Activated CD8-positive, alpha-beta memory T cell treated with anti-CD3 and anti-CD28 coated beads, Interleukin-2, amount 10 ng/mL, durations not matched to agents 7 days and 5 days (primary cell): ENCODE measurements around the gene PSENEN. TPM values are rescaled to one million over a fixed set of nuclear protein-coding genes. Genes with fewer than 3 reads are reported as not detected.
"Not testable (repeated sequence)": the region's sequence is repeated elsewhere in the genome, so short reads cannot be mapped to it uniquely, and the experiment has no call there.

Experiments used
- ATAC-seq: fragments of 150-1000 bp; cut with Tn5 transposase; one replicate; pipeline ENCODE4 v1.10.0; 2021; ENCODE audit warnings: moderate library complexity
- CTCF ChIA-PET: fragments of 350-600 bp; sonication (Branson Sonifier 250); formaldehyde crosslinking; loops from one replicate; lab custom pipeline; 2021; ENCODE audit warnings: antibody characterized with exemption; lab: Charles Lee
- DNase-seq: peaks from one replicate; pipeline ENCODE4 v3.0.0-alpha.2; 2020
- H3K27ac Mint-ChIP-seq: one replicate; pipeline ENCODE4 v1.8.0; 2021; ENCODE audit warnings: mild to moderate bottlenecking, mixed read lengths
- H3K27me3 Mint-ChIP-seq: one replicate; pipeline ENCODE4 v1.8.0; 2021; ENCODE audit warnings: mixed read lengths
- H3K36me3 Mint-ChIP-seq: one replicate; pipeline ENCODE4 v1.8.0; 2021; ENCODE audit warnings: mild to moderate bottlenecking, mixed read lengths
- H3K4me1 Mint-ChIP-seq: one replicate; pipeline ENCODE4 v1.8.0; 2021; ENCODE audit warnings: mixed read lengths
- H3K4me3 Mint-ChIP-seq: one replicate; pipeline ENCODE4 v1.8.0; 2021; ENCODE audit warnings: mild to moderate bottlenecking, moderate library complexity, mixed read lengths
- H3K9me3 Mint-ChIP-seq: one replicate; pipeline ENCODE4 v1.8.0; 2022; ENCODE audit warnings: low read depth, mixed read lengths
- total RNA-seq, 2 experiments: library from RNA; stranded (reverse); gene quantifications; one replicate each; pipeline ENCODE4 v1.2.3, GENCODE V29; 2021

Gene PSENEN
- total RNA-seq, 2 experiments from 2014 or later: 39.1 to 49.0 TPM

- Mint-ChIP-seq H3K36me3 (peaks cover 28% of the 10 kb centered on the region), H3K4me1 (peaks cover 3% of the 10 kb centered on the region), H3K27me3 (no peaks in the 10 kb centered on the region), H3K4me3 (no peak overlapping the region), H3K9me3 (no peaks in the 10 kb centered on the region), H3K27ac (peak overlapping the region; percentile 40)
- no peak for DNase-seq
- ATAC-seq: no peak
- CTCF ChIA-PET: no interaction called here
Observed at GRCh38 chr19:35764432-35765315, 19.2 kb downstream of the PSENEN start.

DNA sequence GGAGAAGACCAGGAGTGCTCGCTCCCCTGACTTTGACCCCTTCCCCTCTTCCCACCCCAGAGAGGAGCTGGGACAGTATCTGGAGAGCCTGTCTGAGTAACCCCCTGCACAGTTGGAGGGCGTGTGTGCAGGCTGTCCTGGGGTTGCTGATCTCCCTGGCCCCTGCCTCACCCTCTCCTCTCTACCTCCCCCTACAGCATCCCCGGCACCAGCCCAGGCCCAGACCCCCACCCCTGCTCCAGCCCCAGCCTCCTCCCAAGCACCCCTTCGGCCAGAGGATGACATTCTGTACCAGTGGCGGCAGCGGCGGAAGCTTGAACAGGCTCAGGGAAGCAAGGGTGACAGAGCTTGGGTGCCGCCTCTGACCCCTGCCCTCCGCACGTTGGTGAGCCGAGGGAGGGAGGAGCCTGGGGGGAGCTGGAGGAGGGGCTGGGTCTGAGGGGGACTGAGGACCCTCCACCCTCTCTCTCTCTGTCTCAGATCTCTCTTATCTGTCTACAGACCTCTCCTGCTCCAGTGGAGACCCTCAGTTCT is 21.2 kb downstream of the PSENEN start:
- Mint-ChIP-seq H3K4me3 (no peak overlapping the region), H3K27me3 (no peaks in the 10 kb centered on the region), H3K36me3 (peaks cover 19% of the 10 kb centered on the region), H3K9me3 (no peaks in the 10 kb centered on the region), H3K4me1 (no peaks in the 10 kb centered on the region), H3K27ac (no peak overlapping the region)
- no peak for DNase-seq
- no peak for ATAC-seq
- CTCF ChIA-PET: no interaction called here

DNA sequence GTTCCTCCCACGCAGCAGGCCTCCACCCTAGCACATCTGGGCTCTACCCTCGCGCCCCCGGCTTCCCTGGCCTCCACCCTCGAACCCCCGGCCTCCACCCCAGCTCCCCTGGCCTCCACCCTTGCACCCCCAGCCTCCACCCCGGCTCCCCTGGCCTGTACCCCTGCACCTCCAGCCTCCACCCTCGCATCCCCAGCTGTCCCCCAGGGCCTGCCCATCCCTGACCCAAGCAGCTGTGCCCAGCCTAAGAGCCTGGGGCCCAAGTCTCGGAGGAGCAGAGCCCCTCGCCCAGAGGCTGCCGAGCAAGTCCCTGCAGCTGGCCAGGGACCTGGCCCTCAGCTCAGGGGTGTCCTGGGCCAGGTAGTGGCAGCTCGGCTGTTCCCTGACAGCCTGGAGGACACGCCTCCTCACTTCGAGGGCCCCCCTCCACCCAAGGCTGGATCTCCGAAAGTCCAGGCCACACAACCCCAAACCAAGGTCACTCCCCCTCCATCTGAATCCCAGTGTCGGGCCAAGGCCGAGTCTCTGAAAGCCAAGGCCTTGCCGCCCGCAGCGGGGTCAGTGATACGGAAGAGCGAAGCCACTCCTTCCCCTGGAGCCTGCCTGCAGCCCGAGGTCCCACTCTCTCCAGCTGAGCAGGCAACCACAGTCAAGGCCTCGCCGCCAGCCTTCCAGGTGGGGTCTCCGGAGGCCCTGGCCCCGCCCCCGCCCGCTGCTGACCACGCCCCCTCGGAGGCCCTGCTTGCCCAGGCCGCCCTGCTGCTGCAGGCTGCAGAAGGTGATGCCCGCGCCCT is 22.0 kb downstream of the PSENEN start:
- no peaks in the 10 kb centered on the region for H3K27me3 Mint-ChIP-seq
- H3K9me3 Mint-ChIP-seq: no peaks in the 10 kb centered on the region
- ATAC-seq (no peak), DNase-seq (peak; percentile 37)
- CTCF ChIA-PET: no interaction called here
- H3K36me3 Mint-ChIP-seq: peaks cover 14% of the 10 kb centered on the region
- H3K27ac Mint-ChIP-seq: no peak overlapping the region
- no peak overlapping the region for H3K4me3 Mint-ChIP-seq
- no peaks in the 10 kb centered on the region for H3K4me1 Mint-ChIP-seq

- Mint-ChIP-seq H3K9me3 (no peaks in the 10 kb centered on the region), H3K36me3 (peaks cover 14% of the 10 kb centered on the region), H3K27me3 (no peaks in the 10 kb centered on the region), H3K4me3 (no peak overlapping the region), H3K4me1 (no peaks in the 10 kb centered on the region), H3K27ac (no peak overlapping the region)
- CTCF ChIA-PET: no interaction called here
- ATAC-seq (no peak), DNase-seq (peak; percentile 37)
Observed at GRCh38 chr19:35768082-35768421, 22.6 kb downstream of the PSENEN start.

- CTCF ChIA-PET: interaction anchor here (1.4 to 1.5 kb wide), 2 partner anchors 48 to 242 kb away, joined by 3 read pairs; partner anchors contain the start of gene ALKBH6
- not testable (repeated sequence) for ATAC-seq, H3K36me3 Mint-ChIP-seq, H3K9me3 Mint-ChIP-seq, H3K27ac Mint-ChIP-seq, DNase-seq, H3K4me3 Mint-ChIP-seq, H3K27me3 Mint-ChIP-seq
- H3K4me1 Mint-ChIP-seq: peaks cover 21% of the 10 kb centered on the region
Observed at GRCh38 chr19:35772362-35772761, 26.9 kb downstream of the PSENEN start.

- Mint-ChIP-seq H3K9me3 (no peaks in the 10 kb centered on the region), H3K4me1 (peaks cover 21% of the 10 kb centered on the region), H3K4me3 (no peak overlapping the region), H3K27ac (no peak overlapping the region), H3K36me3 (peaks cover 9% of the 10 kb centered on the region), H3K27me3 (no peaks in the 10 kb centered on the region)
- CTCF ChIA-PET: interaction anchor here (0.9 to 1.5 kb wide), 3 partner anchors 47 to 241 kb away, joined by 3 read pairs; partner anchors contain the start of gene ALKBH6
- ATAC-seq: no peak
- no peak for DNase-seq
Observed at GRCh38 chr19:35773020-35773806, 27.8 kb downstream of the PSENEN start.

DNA sequence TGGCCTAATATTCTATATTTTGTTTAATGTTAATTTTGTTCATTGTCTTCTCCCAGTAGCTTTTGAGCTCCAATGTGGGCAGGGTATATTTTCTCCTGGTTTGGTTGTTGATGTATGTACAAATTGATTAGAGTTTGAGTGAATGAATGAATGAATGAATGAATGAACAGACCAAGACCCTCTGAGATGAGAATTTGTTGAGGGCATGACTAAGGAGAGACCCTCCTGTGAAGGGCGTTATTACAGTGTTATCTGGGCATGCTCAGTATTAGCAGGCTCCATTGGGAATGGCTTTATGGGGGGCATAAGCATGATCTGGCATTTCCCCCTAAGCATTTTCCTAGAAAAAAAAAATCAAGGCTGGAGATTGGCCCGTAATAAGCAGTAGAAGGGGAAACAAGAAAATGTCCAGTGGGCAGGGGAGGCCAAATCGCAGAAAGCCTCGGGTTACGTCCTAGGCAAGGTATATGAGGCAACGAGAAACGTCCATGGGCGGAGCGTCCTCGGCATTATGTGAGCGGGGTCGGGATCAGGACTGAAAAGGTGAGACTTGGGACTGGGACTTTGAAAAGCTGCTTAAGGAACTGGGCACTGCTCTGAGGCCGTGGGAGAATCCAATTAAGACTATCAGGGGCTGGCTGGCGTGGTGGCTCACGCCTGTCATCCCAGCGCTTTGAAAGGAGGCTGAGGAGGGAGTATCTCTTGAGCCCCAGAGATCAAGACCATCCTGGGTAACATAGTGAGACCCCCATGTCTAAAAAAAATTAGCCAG is 29.0 kb downstream of the PSENEN start:
- ATAC-seq (no peak), DNase-seq (peak; percentile 40)
- H3K4me1 Mint-ChIP-seq: peaks cover 21% of the 10 kb centered on the region
- no peak overlapping the region for H3K27ac Mint-ChIP-seq
- CTCF ChIA-PET: no interaction called here
- H3K9me3 Mint-ChIP-seq: no peaks in the 10 kb centered on the region
- no peaks in the 10 kb centered on the region for H3K27me3 Mint-ChIP-seq
- peaks cover 5% of the 10 kb centered on the region for H3K36me3 Mint-ChIP-seq
- H3K4me3 Mint-ChIP-seq: peak overlapping the region; percentile 83

GRCh38 chr19:35775046-35775297 is 29.5 kb downstream of the PSENEN start:
- no peak for DNase-seq
- CTCF ChIA-PET: no interaction called here
- H3K36me3 Mint-ChIP-seq: peaks cover 5% of the 10 kb centered on the region
- H3K4me1 Mint-ChIP-seq: peaks cover 21% of the 10 kb centered on the region
- H3K27me3 Mint-ChIP-seq: no peaks in the 10 kb centered on the region
- peak overlapping the region; percentile 83 for H3K4me3 Mint-ChIP-seq
- H3K27ac Mint-ChIP-seq: peak overlapping the region; percentile 56
- ATAC-seq: no peak
- H3K9me3 Mint-ChIP-seq: no peaks in the 10 kb centered on the region

GRCh38 chr19:35775298-35776101 is 30.0 kb downstream of the PSENEN start, which contains the start of gene ARHGAP33:
Gene ARHGAP33 (plus strand): TSS chr19:35775564. CDS start chr19:35775659, 95 bp downstream.
- Mint-ChIP-seq H3K9me3 (no peaks in the 10 kb centered on the region), H3K36me3 (peaks cover 4% of the 10 kb centered on the region), H3K4me3 (peak within 1 kb of the TSS; percentile 83), H3K27ac (peak within 1 kb of the TSS; percentile 75), H3K27me3 (no peaks in the 10 kb centered on the region), H3K4me1 (peaks cover 21% of the 10 kb centered on the region)
- peak; percentile 100 for DNase-seq
- ATAC-seq: peak; percentile 97
- CTCF ChIA-PET: interaction anchor here (1.3 kb wide), 1 partner anchor 81 kb away, joined by 3 read pairs; no protein-coding TSS in a partner anchor

- no peaks in the 10 kb centered on the region for H3K27me3 Mint-ChIP-seq
- peaks cover 21% of the 10 kb centered on the region for H3K4me1 Mint-ChIP-seq
- peaks cover 2% of the 10 kb centered on the region for H3K36me3 Mint-ChIP-seq
- DNase-seq: no peak
- peak overlapping the region; percentile 75 for H3K27ac Mint-ChIP-seq
- peak overlapping the region; percentile 83 for H3K4me3 Mint-ChIP-seq
- CTCF ChIA-PET: interaction anchor here (1.1 to 1.3 kb wide), 2 partner anchors 43 to 82 kb away, joined by 3 read pairs; no protein-coding TSS in a partner anchor
- no peak for ATAC-seq
- no peaks in the 10 kb centered on the region for H3K9me3 Mint-ChIP-seq
Observed at GRCh38 chr19:35776102-35776788, 30.8 kb downstream of the PSENEN start.

- H3K27me3 Mint-ChIP-seq: no peaks in the 10 kb centered on the region
- CTCF ChIA-PET: interaction anchor here (1.1 to 1.3 kb wide), 2 partner anchors 42 to 83 kb away, joined by 3 read pairs; no protein-coding TSS in a partner anchor
- DNase-seq: no peak
- no peak for ATAC-seq
- H3K36me3 Mint-ChIP-seq: peaks cover 2% of the 10 kb centered on the region
- peaks cover 21% of the 10 kb centered on the region for H3K4me1 Mint-ChIP-seq
- no peak overlapping the region for H3K27ac Mint-ChIP-seq
- H3K9me3 Mint-ChIP-seq: no peaks in the 10 kb centered on the region
- H3K4me3 Mint-ChIP-seq: peak overlapping the region; percentile 83
Observed at GRCh38 chr19:35777086-35777841, 31.8 kb downstream of the PSENEN start.
